ENCODE data around the gene SLC26A8. TPM values are rescaled to one million over a fixed set of nuclear protein-coding genes. Genes with fewer than 3 reads are reported as not detected.

The SLC26A8 gene
- total and polyA plus RNA-seq, 2 of the 13 experiments (the other 11 are each of a cell fraction or from before 2014, with no cell fraction given): 0.46 TPM; not detected in 1

DNA sequence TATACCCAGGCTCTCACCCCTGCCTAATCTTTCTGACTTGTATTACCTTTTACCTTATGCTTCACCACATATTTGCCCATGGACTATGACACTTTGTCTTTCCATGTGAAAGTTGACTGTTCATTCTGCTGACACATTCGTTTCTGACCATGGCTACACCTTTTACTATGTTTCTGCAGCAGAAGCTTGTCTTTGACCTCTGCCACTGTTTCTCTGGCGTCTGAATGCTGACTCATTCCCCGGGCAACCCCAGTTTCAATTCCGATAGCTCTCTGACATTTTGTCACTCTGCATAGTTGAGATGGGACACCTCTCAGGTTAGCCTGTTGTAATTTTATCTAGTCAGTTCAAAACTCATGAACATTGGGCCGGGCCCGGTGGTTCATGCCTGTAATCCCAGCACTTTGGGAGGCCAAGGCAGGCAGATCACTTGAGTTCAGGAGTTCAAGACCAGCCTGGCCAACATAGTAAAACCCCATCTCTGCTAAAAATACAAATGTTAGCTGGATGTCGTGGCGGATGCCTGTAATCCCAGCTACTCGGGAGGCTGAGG is 50.7 kb downstream of the SLC26A8 start (continued):
- TF ChIP-seq SRY (CRISPR knock-in tag; IDR thresholded peaks at IDR 0.05) (0 out of 2 replicates have a peak, but pooled peaks have one; percentile 57), ZNF121 (CRISPR knock-in tag; IDR thresholded peaks at IDR 0.05) (peak; percentile 90), ZNF235 (CRISPR knock-in tag; IDR thresholded peaks at IDR 0.05; ENCODE audit: borderline replicate concordance) (no peak), ETV5 (CRISPR knock-in tag; IDR thresholded peaks at IDR 0.05; ENCODE audit: borderline replicate concordance) (peak; percentile 34; the same call in 1 of the 2 replicates), NR2F6 (IDR thresholded peaks at IDR 0.05) (peak; percentile 86), NR2F6 (CRISPR knock-in tag; IDR thresholded peaks at IDR 0.05) (peak; percentile 93), ZMYM2 (CRISPR knock-in tag; IDR thresholded peaks at IDR 0.05) (peak; percentile 77; the same call in 1 of the 2 replicates), ZNF781 (CRISPR knock-in tag; IDR thresholded peaks at IDR 0.05; ENCODE audit: borderline replicate concordance, not compliant biosample characterization) (no peak), TGIF2 (CRISPR knock-in tag; IDR thresholded peaks at IDR 0.05) (peak; percentile 77; the same call in 1 of the 2 replicates), ZFP90 (CRISPR knock-in tag; IDR thresholded peaks at IDR 0.05; ENCODE audit: borderline replicate concordance) (peak; percentile 95), RCOR2 (CRISPR knock-in tag; IDR thresholded peaks at IDR 0.05) (peak; percentile 52; the same call in 1 of the 2 replicates), ZNF709 (CRISPR knock-in tag; IDR thresholded peaks at IDR 0.05) (0 out of 2 replicates have a peak, but pooled peaks have one; percentile 44), ZNF34 (CRISPR knock-in tag; IDR thresholded peaks at IDR 0.05; ENCODE audit: borderline replicate concordance) (no peak), RARG (CRISPR knock-in tag; IDR thresholded peaks at IDR 0.05; ENCODE audit: low read depth) (no peak), ZNF160 (CRISPR knock-in tag; IDR thresholded peaks at IDR 0.05) (peak; percentile 37; the same call in 1 of the 2 replicates), DPF2 (CRISPR knock-in tag; IDR thresholded peaks at IDR 0.05; ENCODE audit: borderline replicate concordance, low read depth) (peak; percentile 67), SOX6 (IDR thresholded peaks at IDR 0.05) (no peak), SOX6 (CRISPR knock-in tag; IDR thresholded peaks at IDR 0.05) (peak; percentile 78), KMT2A (CRISPR knock-in tag; IDR thresholded peaks at IDR 0.05) (peak; percentile 54; the same call in 1 of the 2 replicates), SIX1 (CRISPR knock-in tag; IDR thresholded peaks at IDR 0.05; ENCODE audit: borderline replicate concordance) (no peak; the same call in 1 of the 2 replicates)
- TF ChIP-seq, protein P1, sequence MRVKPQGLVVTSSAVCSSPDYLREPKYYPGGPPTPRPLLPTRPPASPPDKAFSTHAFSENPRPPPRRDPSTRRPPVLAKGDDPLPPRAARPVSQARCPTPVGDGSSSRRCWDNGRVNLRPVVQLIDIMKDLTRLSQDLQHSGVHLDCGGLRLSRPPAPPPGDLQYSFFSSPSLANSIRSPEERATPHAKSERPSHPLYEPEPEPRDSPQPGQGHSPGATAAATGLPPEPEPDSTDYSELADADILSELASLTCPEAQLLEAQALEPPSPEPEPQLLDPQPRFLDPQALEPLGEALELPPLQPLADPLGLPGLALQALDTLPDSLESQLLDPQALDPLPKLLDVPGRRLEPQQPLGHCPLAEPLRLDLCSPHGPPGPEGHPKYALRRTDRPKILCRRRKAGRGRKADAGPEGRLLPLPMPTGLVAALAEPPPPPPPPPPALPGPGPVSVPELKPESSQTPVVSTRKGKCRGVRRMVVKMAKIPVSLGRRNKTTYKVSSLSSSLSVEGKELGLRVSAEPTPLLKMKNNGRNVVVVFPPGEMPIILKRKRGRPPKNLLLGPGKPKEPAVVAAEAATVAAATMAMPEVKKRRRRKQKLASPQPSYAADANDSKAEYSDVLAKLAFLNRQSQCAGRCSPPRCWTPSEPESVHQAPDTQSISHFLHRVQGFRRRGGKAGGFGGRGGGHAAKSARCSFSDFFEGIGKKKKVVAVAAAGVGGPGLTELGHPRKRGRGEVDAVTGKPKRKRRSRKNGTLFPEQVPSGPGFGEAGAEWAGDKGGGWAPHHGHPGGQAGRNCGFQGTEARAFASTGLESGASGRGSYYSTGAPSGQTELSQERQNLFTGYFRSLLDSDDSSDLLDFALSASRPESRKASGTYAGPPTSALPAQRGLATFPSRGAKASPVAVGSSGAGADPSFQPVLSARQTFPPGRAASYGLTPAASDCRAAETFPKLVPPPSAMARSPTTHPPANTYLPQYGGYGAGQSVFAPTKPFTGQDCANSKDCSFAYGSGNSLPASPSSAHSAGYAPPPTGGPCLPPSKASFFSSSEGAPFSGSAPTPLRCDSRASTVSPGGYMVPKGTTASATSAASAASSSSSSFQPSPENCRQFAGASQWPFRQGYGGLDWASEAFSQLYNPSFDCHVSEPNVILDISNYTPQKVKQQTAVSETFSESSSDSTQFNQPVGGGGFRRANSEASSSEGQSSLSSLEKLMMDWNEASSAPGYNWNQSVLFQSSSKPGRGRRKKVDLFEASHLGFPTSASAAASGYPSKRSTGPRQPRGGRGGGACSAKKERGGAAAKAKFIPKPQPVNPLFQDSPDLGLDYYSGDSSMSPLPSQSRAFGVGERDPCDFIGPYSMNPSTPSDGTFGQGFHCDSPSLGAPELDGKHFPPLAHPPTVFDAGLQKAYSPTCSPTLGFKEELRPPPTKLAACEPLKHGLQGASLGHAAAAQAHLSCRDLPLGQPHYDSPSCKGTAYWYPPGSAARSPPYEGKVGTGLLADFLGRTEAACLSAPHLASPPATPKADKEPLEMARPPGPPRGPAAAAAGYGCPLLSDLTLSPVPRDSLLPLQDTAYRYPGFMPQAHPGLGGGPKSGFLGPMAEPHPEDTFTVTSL (CRISPR knock-in tag; IDR thresholded peaks at IDR 0.05; ENCODE audit: borderline replicate concordance): peak; percentile 87; the same call in 1 of the 2 replicates
